Cardiac fibroblast (primary cell): ENCODE data around the gene UTS2B.

Source experiments
- DNase-seq, 2 donors: peaks; one replicate each; pipeline versions ENCODE4 v3.0.0 to v3.0.0-alpha.2; 2010; ENCODE audit warnings: low read depth in 2 of 2
- H3K4me3 ChIP-seq, 2 donors: replicated peaks in 1 of 2; 1 replicate in 1 of 2; 2 replicates in 1 of 2; pipeline ENCODE4 v1.5.1; 2011; ENCODE audit warnings: low read depth in 2 of 2, low read length in 2 of 2, mild to moderate bottlenecking in 2 of 2, moderate library complexity in 1 of 2
- TF ChIP-seq, protein P1 (sequence below): IDR thresholded peaks from one replicate; pipeline ENCODE4 v1.5.1; 2011; ENCODE audit warnings: low read depth, mild to moderate bottlenecking, low read length, inconsistent platforms

The UTS2B gene

GRCh38 chr3:191262650-191263049 is 67.7 kb downstream of the UTS2B start:
- DNase-seq, result no peak
- no peak overlapping the region for H3K4me3 ChIP-seq
- TF ChIP-seq, protein P1, sequence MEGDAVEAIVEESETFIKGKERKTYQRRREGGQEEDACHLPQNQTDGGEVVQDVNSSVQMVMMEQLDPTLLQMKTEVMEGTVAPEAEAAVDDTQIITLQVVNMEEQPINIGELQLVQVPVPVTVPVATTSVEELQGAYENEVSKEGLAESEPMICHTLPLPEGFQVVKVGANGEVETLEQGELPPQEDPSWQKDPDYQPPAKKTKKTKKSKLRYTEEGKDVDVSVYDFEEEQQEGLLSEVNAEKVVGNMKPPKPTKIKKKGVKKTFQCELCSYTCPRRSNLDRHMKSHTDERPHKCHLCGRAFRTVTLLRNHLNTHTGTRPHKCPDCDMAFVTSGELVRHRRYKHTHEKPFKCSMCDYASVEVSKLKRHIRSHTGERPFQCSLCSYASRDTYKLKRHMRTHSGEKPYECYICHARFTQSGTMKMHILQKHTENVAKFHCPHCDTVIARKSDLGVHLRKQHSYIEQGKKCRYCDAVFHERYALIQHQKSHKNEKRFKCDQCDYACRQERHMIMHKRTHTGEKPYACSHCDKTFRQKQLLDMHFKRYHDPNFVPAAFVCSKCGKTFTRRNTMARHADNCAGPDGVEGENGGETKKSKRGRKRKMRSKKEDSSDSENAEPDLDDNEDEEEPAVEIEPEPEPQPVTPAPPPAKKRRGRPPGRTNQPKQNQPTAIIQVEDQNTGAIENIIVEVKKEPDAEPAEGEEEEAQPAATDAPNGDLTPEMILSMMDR, result no peak

- no peak for DNase-seq
- TF ChIP-seq, protein P1, result no peak
- H3K4me3 ChIP-seq, result no peak overlapping the region
Observed at GRCh38 chr3:191261304-191261638, 69.1 kb downstream of the UTS2B start.

DNA sequence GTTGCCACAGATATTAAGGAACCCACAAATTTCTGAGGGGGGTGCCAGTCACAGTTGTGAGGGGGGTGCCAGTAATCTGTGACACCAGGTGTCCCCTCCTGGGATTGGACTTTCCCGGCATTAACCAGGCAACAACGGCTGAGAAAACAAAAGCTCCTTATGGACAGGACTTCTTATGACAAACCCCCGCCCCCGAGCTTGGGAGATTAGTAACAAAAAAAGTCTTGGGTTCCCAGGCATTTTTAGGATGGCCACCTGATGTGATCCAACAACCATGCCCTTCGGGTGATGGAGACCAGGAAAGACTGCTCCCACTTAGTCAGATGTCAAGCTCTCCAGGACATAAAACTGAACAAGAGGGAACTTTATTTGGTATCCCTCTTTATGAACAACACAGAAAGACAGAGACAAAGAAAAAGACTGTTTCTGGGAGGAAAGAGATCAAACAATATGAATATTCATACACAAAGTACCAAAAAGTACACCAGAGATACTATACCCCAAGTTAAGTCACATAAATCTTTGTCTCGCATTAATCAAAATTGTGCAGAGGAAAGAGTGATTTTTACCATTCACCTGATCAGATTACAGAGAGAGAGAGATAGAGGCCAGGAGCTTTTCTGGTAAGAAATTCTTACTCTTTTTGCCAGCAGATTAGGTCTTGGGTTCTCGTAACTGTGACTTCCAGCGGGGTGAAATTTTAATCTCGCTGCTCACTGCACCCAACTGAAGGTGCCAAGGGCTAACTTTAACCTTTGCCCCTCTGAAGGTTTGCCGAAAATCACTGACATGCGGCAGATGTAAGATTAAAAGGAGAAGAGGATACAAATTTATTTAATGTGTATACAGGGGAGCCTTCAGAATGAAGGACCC is 69.7 kb downstream of the UTS2B start:
- TF ChIP-seq, protein P1, result no peak
- no peak for DNase-seq
- H3K4me3 ChIP-seq, result no peak overlapping the region

- TF ChIP-seq, protein P1, result no peak
- no peak overlapping the region for H3K4me3 ChIP-seq
- no peak for DNase-seq
Observed at GRCh38 chr3:191259486-191259885, 70.8 kb downstream of the UTS2B start.

- no peak overlapping the region for H3K4me3 ChIP-seq
Observed at GRCh38 chr3:191257286-191257685, 73.0 kb downstream of the UTS2B start.

GRCh38 chr3:191256405-191256804 is 73.9 kb downstream of the UTS2B start:
- TF ChIP-seq, protein P1, result no peak
- no peak for DNase-seq
- no peak overlapping the region for H3K4me3 ChIP-seq

More at GRCh38 chr3:191257286-191257685, 73.0 kb downstream of the UTS2B start:
- DNase-seq, result no peak
- TF ChIP-seq, protein P1, result no peak
